Lung microvascular endothelial cell (primary cell): ENCODE data around the gene AKR1C4. TPM values are rescaled to one million over a fixed set of nuclear protein-coding genes. Genes with fewer than 3 reads are reported as not detected.

Experiments
- DNase-seq, 2 donors: peaks; one replicate each; pipeline versions ENCODE4 v3.0.0 to v3.0.0-alpha.2; 2010; ENCODE audit warnings: low read depth in 2 of 2
- total RNA-seq: library from RNA; depleted of rRNA; stranded (reverse); fragments of >200 nt; gene quantifications from 2 replicates; pipeline ENCODE4 v1.2.1, GENCODE V29; 2014

Gene AKR1C4
- total RNA-seq, 1 donor from 2014 or later, result not detected

- DNase-seq, result no peak
These were observed 70.2 kb downstream of the AKR1C4 start for GRCh38 chr10:5266804-5267203.

- DNase-seq, result no peak
These were observed 71.6 kb downstream of the AKR1C4 start for GRCh38 chr10:5268234-5268633.

Other genes with a start within 250 kb of the AKR1C4 start
- 8.7 and 18.7 TPM in 2 replicates for gene AKR1C1, start 233.4 kb upstream of the AKR1C4 start, total RNA-seq
- gene AKR1C2, start 193.0 kb upstream of the AKR1C4 start, total RNA-seq, result 11.1 and 15.3 TPM in 2 replicates
- 108 and 111 TPM in 2 replicates for gene AKR1C3, start 102.4 kb upstream of the AKR1C4 start, total RNA-seq
- gene AKR1C8, start 11.7 kb upstream of the AKR1C4 start, total RNA-seq, result not detected in 2 replicates
- gene UCN3, start 168.1 kb downstream of the AKR1C4 start, total RNA-seq, result not detected in 2 replicates
- under 0.01 TPM in 1 of 2 replicates, not detected in the other for gene TUBAL3, start 208.0 kb downstream of the AKR1C4 start, total RNA-seq
- 14.3 and 19.4 TPM in 2 replicates for gene NET1, start 215.7 kb downstream of the AKR1C4 start, total RNA-seq